ENCODE data around the gene CCDC83.

- TF ChIP-seq, protein P1, sequence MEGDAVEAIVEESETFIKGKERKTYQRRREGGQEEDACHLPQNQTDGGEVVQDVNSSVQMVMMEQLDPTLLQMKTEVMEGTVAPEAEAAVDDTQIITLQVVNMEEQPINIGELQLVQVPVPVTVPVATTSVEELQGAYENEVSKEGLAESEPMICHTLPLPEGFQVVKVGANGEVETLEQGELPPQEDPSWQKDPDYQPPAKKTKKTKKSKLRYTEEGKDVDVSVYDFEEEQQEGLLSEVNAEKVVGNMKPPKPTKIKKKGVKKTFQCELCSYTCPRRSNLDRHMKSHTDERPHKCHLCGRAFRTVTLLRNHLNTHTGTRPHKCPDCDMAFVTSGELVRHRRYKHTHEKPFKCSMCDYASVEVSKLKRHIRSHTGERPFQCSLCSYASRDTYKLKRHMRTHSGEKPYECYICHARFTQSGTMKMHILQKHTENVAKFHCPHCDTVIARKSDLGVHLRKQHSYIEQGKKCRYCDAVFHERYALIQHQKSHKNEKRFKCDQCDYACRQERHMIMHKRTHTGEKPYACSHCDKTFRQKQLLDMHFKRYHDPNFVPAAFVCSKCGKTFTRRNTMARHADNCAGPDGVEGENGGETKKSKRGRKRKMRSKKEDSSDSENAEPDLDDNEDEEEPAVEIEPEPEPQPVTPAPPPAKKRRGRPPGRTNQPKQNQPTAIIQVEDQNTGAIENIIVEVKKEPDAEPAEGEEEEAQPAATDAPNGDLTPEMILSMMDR (conservative IDR thresholded peaks at IDR 0.05), result no peak
- TF ChIP-seq EZH2 (IDR thresholded peaks at IDR 0.05; ENCODE audit: low read depth), result no peak
These were observed 47.2 kb downstream of the CCDC83 start for GRCh38 chr11:85902353-85902752.

Data from PC-9 (cell line).